CD14-positive monocyte (primary cell): ENCODE results near the gene ESRRA. TPM values are rescaled to one million over a fixed set of nuclear protein-coding genes. Genes with fewer than 3 reads are reported as not detected.
A peak's percentile ranks its signal among the peaks of the same experiment; 100 is the strongest.

ENCODE experiments used
- DNase-seq, 3 donors: peaks; one replicate each; pipeline ENCODE4 v3.0.0-alpha.2; 2011 to 2022
- H2AFZ ChIP-seq: 2 replicates; pipeline ENCODE4 v1.6.0; 2012; ENCODE audit warnings: mild to moderate bottlenecking, low read depth, low read length, inconsistent platforms; ENCODE audit not compliant: insufficient read depth, poor library complexity, severe bottlenecking
- H3K27ac ChIP-seq, 2 donors: 1 replicate in 1 of 2; 2 replicates in 1 of 2; pipeline ENCODE4 v1.5.1; 2012 to 2013; ENCODE audit warnings: low read length in 2 of 2, control low read depth in 1 of 2, inconsistent platforms in 1 of 2, low read depth in 1 of 2, mild to moderate bottlenecking in 1 of 2
- H3K27me3 ChIP-seq, 2 donors: one replicate each; pipeline versions ENCODE4 v1.6.0 to v1.6.1; 2011 to 2013; ENCODE audit warnings: low read length in 2 of 2; ENCODE audit not compliant: control insufficient read depth in 2 of 2, insufficient read depth in 2 of 2
- H3K36me3 ChIP-seq, 2 donors: replicated peaks in 1 of 2; 1 replicate in 1 of 2; 2 replicates in 1 of 2; pipeline versions ENCODE4 v1.5.1 to v1.6.1; 2012 to 2013; ENCODE audit warnings: low read length in 2 of 2, control low read depth in 1 of 2, inconsistent platforms in 1 of 2, mild to moderate bottlenecking in 1 of 2; ENCODE audit not compliant: insufficient read depth in 2 of 2, control insufficient read depth in 1 of 2
- H3K4me1 ChIP-seq, 2 donors: 1 replicate in 1 of 2; 2 replicates in 1 of 2; pipeline versions ENCODE4 v1.5.1 to v1.6.1; 2012 to 2013; ENCODE audit warnings: low read length in 2 of 2, control low read depth in 1 of 2, inconsistent platforms in 1 of 2, mild to moderate bottlenecking in 1 of 2, moderate library complexity in 1 of 2; ENCODE audit not compliant: insufficient read depth in 2 of 2, control insufficient read depth in 1 of 2
- H3K4me2 ChIP-seq: replicated peaks from 2 replicates; pipeline ENCODE3; 2012; ENCODE audit warnings: low read length, moderate library complexity, mild to moderate bottlenecking; ENCODE audit not compliant: poor library complexity, severe bottlenecking; ENCODE audit errors: extremely low read depth
- H3K4me3 ChIP-seq, 3 experiments: fragments of 200-600 bp in 1 of 3; sonication (generic) in 1 of 3; replicated peaks in 1 of 3; 1 replicate in 2 of 3; 2 replicates in 1 of 3; pipeline ENCODE4 v1.5.1; 2011 to 2013; ENCODE audit warnings: low read length in 3 of 3, mild to moderate bottlenecking in 3 of 3, control low read depth in 2 of 3, low read depth in 2 of 3, inconsistent platforms in 1 of 3, moderate library complexity in 1 of 3
- H3K79me2 ChIP-seq: 2 replicates; pipeline ENCODE4 v1.6.0; 2012; ENCODE audit warnings: mild to moderate bottlenecking, control low read depth, inconsistent platforms, low read length, moderate library complexity; ENCODE audit not compliant: insufficient read depth
- H3K9ac ChIP-seq: 2 replicates; pipeline ENCODE4 v1.6.0; 2017; ENCODE audit warnings: low read length, mild to moderate bottlenecking; ENCODE audit not compliant: insufficient read depth, poor library complexity, severe bottlenecking
- H3K9me3 ChIP-seq, 2 donors: replicated peaks in 1 of 2; 1 replicate in 1 of 2; 2 replicates in 1 of 2; pipeline versions ENCODE4 v1.5.1 to v1.6.1; 2012 to 2013; ENCODE audit warnings: low read length in 2 of 2, control low read depth in 1 of 2; ENCODE audit not compliant: control insufficient read depth in 1 of 2, insufficient read depth in 1 of 2
- H4K20me1 ChIP-seq: 2 replicates; pipeline ENCODE4 v1.6.0; 2012; ENCODE audit warnings: mild to moderate bottlenecking, low read length, control low read depth, moderate library complexity; ENCODE audit not compliant: insufficient read depth
- H3K27ac Mint-ChIP-seq, 7 donors: one replicate each; pipeline ENCODE4 v1.8.0; 2020; ENCODE audit warnings: mild to moderate bottlenecking in 7 of 7, mixed read lengths in 7 of 7, moderate library complexity in 6 of 7, inconsistent platforms in 2 of 7
- H3K27me3 Mint-ChIP-seq, 3 donors: one replicate each; pipeline ENCODE4 v1.8.0; 2021 to 2022; ENCODE audit warnings: low read depth in 3 of 3, mild to moderate bottlenecking in 3 of 3, mixed read lengths in 3 of 3, moderate library complexity in 3 of 3, inconsistent platforms in 1 of 3
- H3K36me3 Mint-ChIP-seq, 2 donors: one replicate each; pipeline ENCODE4 v1.8.0; 2020; ENCODE audit warnings: mixed read lengths in 2 of 2, inconsistent platforms in 1 of 2, mild to moderate bottlenecking in 1 of 2
- H3K4me1 Mint-ChIP-seq: one replicate; pipeline ENCODE4 v1.8.0; 2020; ENCODE audit warnings: mild to moderate bottlenecking, mixed read lengths
- H3K4me3 Mint-ChIP-seq, 2 donors: one replicate each; pipeline ENCODE4 v1.8.0; 2020; ENCODE audit warnings: mild to moderate bottlenecking in 2 of 2, mixed read lengths in 2 of 2, moderate library complexity in 1 of 2
- H3K9me3 Mint-ChIP-seq, 7 donors: one replicate each; pipeline ENCODE4 v1.8.0; 2020 to 2022; ENCODE audit warnings: mixed read lengths in 7 of 7, mild to moderate bottlenecking in 6 of 7, moderate library complexity in 6 of 7, inconsistent platforms in 2 of 7
- WGBS: methylation state at CpG from one replicate; pipeline ENCODE4 v1.1.5; 2013; ENCODE audit warnings: missing lambda C conversion rate; ENCODE audit not compliant: insufficient coverage; 5-methylcytosine and 5-hydroxymethylcytosine counted together
- intact Hi-C, 2 donors: fragments of 100-400 bp; cut with micrococcal nuclease; formaldehyde crosslinking; loops; one replicate each; pipeline versions ENCODE4 v1.15.0 to v1.15.1; 2023
- polyA plus RNA-seq, 3 donors: library from polyadenylated mRNA; depleted of rRNA in 1 of 3; unstranded in 2 of 3; stranded (reverse) in 1 of 3; fragments of 300-500 nt in 2 of 3; fragments of >200 nt in 1 of 3; fragmentation: Illumina TruSeq in 2 of 3; gene quantifications; 1 replicate in 2 of 3; 2 replicates in 1 of 3; pipeline ENCODE4 v1.2.3, GENCODE V29; 2012 to 2021
- TF ChIP-seq, protein P1 (sequence below): fragments of 200-600 bp; IDR thresholded peaks from one replicate; pipeline ENCODE4 v1.8.0; 2022; ENCODE audit warnings: antibody characterized with exemption, mild to moderate bottlenecking

Gene ESRRA
- polyA plus RNA-seq, 3 donors, result 15.3 to 45.7 (median 18.3) TPM

DNA sequence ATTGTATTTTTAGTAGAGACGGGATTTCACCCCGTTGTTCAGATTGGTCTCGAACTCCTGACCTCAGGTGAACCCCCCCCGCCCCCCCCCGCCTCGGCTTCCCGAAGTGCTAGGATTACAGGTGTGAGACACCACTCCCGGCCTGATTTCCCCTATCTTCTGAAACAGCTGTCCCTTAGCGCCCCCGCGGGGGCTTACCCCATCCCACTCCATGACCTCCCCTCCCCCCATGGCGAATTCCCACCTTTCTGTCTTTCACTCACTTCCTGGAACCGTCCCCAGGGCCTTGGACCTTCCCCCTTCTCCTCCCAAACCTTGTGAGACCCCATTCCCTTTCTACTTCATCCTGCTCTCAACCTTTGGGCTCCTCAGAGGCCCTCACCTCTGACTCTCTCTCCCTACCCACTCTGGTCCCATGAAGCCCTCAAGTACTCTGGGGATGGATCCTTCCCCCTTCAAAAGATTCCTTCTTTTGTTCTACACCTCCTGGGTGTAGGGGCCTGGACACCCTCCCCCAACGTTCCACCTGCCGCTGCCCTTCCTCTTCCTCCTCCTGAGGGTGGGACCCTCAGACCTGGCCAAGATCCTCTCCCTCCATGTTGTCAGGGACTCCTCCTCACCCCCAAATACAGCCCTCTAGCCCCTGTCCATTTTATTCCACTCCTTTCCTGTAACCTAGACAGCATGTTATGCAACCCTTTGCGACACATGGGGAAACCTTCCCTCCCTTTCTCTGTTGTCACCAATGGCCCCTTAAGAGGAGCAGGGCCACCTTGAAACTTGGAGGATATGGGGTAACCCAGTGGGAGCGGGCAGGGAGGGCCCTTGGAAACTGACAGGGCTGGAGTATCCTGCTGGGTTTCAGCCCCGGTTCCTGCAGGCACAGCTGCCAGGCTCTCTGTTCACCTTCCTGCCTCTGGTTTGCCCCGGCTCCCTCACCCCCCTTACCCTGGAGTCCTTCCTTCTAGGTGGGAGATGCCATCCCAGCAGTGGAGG lies 13.7 kb downstream of the ESRRA start:
- Histone ChIP-seq H3K9me3 (no peaks in the 10 kb centered on the region), H3K4me2 (peak overlapping the region; percentile 95), H3K27ac (peak overlapping the region; percentile 96 to 97), H3K9ac (peak overlapping the region; percentile 83), H4K20me1 (peaks cover 24% of the 10 kb centered on the region), H3K4me1 (peaks cover 28 to 43% of the 10 kb centered on the region in 2 donors), H3K36me3 (peaks cover 40 to 53% of the 10 kb centered on the region in 2 donors), H3K4me3 (peak overlapping the region; percentile 51 to 93 (median 91)), H3K79me2 (peaks cover 4% of the 10 kb centered on the region), H3K27me3 (no peaks in the 10 kb centered on the region), H2AFZ (peak overlapping the region; percentile 82)
- Mint-ChIP-seq H3K4me3 (peak overlapping the region; percentile 88 to 94), H3K4me1 (peaks cover 26% of the 10 kb centered on the region), H3K9me3 (no peaks in the 10 kb centered on the region), H3K27me3 (peaks cover 0 to 1% (median 0%) of the 10 kb centered on the region in 3 donors), H3K36me3 (peaks cover 35 to 51% of the 10 kb centered on the region in 2 donors), H3K27ac (peak overlapping the region; percentile 96 to 99 (median 99))
- TF ChIP-seq, protein P1, sequence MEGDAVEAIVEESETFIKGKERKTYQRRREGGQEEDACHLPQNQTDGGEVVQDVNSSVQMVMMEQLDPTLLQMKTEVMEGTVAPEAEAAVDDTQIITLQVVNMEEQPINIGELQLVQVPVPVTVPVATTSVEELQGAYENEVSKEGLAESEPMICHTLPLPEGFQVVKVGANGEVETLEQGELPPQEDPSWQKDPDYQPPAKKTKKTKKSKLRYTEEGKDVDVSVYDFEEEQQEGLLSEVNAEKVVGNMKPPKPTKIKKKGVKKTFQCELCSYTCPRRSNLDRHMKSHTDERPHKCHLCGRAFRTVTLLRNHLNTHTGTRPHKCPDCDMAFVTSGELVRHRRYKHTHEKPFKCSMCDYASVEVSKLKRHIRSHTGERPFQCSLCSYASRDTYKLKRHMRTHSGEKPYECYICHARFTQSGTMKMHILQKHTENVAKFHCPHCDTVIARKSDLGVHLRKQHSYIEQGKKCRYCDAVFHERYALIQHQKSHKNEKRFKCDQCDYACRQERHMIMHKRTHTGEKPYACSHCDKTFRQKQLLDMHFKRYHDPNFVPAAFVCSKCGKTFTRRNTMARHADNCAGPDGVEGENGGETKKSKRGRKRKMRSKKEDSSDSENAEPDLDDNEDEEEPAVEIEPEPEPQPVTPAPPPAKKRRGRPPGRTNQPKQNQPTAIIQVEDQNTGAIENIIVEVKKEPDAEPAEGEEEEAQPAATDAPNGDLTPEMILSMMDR, result no peak
- peak; percentile 34 to 81 (median 78) for DNase-seq
- 5% methylated on average over 10 of the region's 19 CpGs for WGBS
- intact Hi-C loops, result loop anchor here (2.0 to 5.0 kb wide), 2 partner anchors 14 to 38 kb away; partner anchors contain the start of gene RPS6KA4 (in 2 of the 2)

DNA sequence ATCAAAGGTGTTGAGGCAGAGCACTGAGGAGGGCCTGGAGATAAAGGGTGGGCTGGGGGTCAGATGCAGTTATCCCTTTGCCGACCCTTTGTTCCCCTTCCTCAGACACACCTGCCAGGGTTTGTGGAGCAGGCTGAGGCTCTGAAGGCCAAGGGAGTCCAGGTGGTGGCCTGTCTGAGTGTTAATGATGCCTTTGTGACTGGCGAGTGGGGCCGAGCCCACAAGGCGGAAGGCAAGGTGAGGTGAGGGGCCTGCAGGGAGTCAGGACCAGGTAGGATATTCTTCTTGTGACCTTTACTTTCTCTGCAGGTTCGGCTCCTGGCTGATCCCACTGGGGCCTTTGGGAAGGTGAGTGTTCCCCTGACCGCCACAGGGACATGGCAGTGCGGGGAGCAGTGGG lies 15.2 kb downstream of the ESRRA start:
- H3K4me2 ChIP-seq, result no peak overlapping the region
- no peak overlapping the region for H3K27ac ChIP-seq
- no peak overlapping the region for H3K9ac ChIP-seq
- no peak overlapping the region for H3K4me3 Mint-ChIP-seq
- peaks cover 0 to 1% (median 0%) of the 10 kb centered on the region in 3 donors for H3K27me3 Mint-ChIP-seq
- peak overlapping the region in 2 of 7 donors; percentile 68 to 79 for H3K27ac Mint-ChIP-seq
- peaks cover 25 to 38% of the 10 kb centered on the region in 2 donors for H3K36me3 ChIP-seq
- H3K9me3 ChIP-seq, result no peaks in the 10 kb centered on the region
- peaks cover 26% of the 10 kb centered on the region for H3K4me1 Mint-ChIP-seq
- H3K9me3 Mint-ChIP-seq, result no peaks in the 10 kb centered on the region
- no peak overlapping the region for H3K4me3 ChIP-seq
- DNase-seq, result no peak
- H3K36me3 Mint-ChIP-seq, result peaks cover 24 to 40% of the 10 kb centered on the region in 2 donors
- intact Hi-C loops, result no loop called here
- no peak overlapping the region for H2AFZ ChIP-seq
- peaks cover 10% of the 10 kb centered on the region for H4K20me1 ChIP-seq
- H3K4me1 ChIP-seq, result peaks cover 28 to 40% of the 10 kb centered on the region in 2 donors
- 100% methylated on average over 1 of the region's 7 CpGs for WGBS
- TF ChIP-seq, protein P1, result no peak
- peaks cover 4% of the 10 kb centered on the region for H3K79me2 ChIP-seq
- no peaks in the 10 kb centered on the region for H3K27me3 ChIP-seq
